K562 (cell line): ENCODE measurements around the gene OLFML2B.

Experiments used
- AFF4 ChIP-seq: sonication (generic); formaldehyde crosslinking; IDR thresholded peaks from 2 replicates; pipeline ENCODE4 v1.8.0; 2023; ENCODE audit warnings: mild to moderate bottlenecking, missing genetic modification reagents
- HDAC6 ChIP-seq: IDR thresholded peaks from 2 replicates; pipeline ENCODE4 v1.6.1; 2012; ENCODE audit warnings: low read depth, mild to moderate bottlenecking, control low read depth, inconsistent platforms, low read length, moderate library complexity
- MTA3 ChIP-seq: fragments of 450-650 bp; formaldehyde crosslinking; IDR thresholded peaks from 2 replicates; pipeline ENCODE4 v1.6.1; 2017; ENCODE audit warnings: mild to moderate bottlenecking, borderline replicate concordance
- TBP ChIP-seq: optimal IDR thresholded peaks from 2 replicates; pipeline ENCODE3; 2011; ENCODE audit warnings: low read depth, low read length, improper control_type of control experiment
- TCF7 ChIP-seq: sonication (generic); IDR thresholded peaks from 2 replicates; pipeline ENCODE4 v1.6.1; 2016; ENCODE audit warnings: antibody characterized with exemption, borderline replicate concordance
- YY1 ChIP-seq, 3 experiments: IDR thresholded peaks; 2 replicates each; pipeline ENCODE4 v1.6.1; 2011; ENCODE audit warnings: low read length in 2 of 3, mild to moderate bottlenecking in 2 of 3, moderate library complexity in 2 of 3, borderline replicate concordance in 1 of 3, control low read depth in 1 of 3, low read depth in 1 of 3; ENCODE audit not compliant: insufficient read depth in 3 of 3, insufficient replicate concordance in 2 of 3, control insufficient read depth in 1 of 3, insufficient read length in 1 of 3; ENCODE audit errors: extremely low read depth in 1 of 3
- TF ChIP-seq, protein P1 (sequence below), 3 experiments: IDR thresholded peaks in 2 of 3; conservative IDR thresholded peaks in 1 of 3; 2 replicates each; pipeline ENCODE4 v1.5.1; 2011 to 2012; ENCODE audit warnings: low read length in 3 of 3, mild to moderate bottlenecking in 3 of 3, control low read depth in 2 of 3, improper control_type of control experiment in 1 of 3, inconsistent platforms in 1 of 3, low read depth in 1 of 3, mixed read lengths in 1 of 3, moderate library complexity in 1 of 3; ENCODE audit not compliant: insufficient read depth in 2 of 3
- TF ChIP-seq, protein P2 (sequence below), 2 experiments: fragments of 250-450 bp in 1 of 2; fragments of 450-650 bp in 1 of 2; sonication (Bioruptor Pico) in 1 of 2; IDR thresholded peaks; 2 replicates each; pipeline versions ENCODE4 v1.6.1 to v1.8.0; 2016 to 2021; ENCODE audit warnings: mild to moderate bottlenecking in 2 of 2, moderate library complexity in 2 of 2, missing compliant biosample characterization in 1 of 2, missing genetic modification characterization in 1 of 2

DNA sequence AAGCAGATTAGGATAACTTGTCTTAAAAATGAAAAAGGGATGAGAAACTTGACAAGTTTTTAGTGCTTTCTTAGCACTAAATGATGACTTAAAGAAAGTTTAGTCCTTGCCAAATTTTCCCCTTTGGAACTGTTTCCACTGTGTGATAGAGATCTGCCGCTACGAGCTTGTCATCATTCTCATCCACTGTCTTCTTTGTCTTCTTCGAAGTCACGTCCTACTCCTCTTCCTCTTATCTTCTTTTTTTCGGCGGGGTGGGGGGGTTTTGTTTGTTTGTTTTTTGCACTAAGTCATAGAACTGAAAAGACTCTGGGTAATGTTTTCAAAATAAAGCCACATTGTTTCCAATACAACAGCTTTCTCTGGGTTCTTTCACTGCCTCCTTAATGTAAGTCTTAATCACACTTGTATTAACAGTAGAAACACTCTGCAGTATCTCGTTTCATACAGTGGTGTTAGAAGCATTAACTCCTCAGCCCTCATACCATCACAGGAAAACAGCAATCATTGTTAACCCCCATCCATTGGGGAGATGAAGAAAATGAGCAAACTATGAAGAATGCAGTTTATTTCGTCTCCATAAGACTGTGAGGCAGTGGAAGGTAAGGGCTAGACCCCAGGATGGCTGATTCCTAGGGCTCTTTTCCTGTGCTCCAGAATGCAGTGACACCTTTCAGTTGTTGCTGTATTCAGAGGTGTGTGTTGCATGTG, 81.8 kb downstream of the OLFML2B start:
- TF ChIP-seq, protein P1, sequence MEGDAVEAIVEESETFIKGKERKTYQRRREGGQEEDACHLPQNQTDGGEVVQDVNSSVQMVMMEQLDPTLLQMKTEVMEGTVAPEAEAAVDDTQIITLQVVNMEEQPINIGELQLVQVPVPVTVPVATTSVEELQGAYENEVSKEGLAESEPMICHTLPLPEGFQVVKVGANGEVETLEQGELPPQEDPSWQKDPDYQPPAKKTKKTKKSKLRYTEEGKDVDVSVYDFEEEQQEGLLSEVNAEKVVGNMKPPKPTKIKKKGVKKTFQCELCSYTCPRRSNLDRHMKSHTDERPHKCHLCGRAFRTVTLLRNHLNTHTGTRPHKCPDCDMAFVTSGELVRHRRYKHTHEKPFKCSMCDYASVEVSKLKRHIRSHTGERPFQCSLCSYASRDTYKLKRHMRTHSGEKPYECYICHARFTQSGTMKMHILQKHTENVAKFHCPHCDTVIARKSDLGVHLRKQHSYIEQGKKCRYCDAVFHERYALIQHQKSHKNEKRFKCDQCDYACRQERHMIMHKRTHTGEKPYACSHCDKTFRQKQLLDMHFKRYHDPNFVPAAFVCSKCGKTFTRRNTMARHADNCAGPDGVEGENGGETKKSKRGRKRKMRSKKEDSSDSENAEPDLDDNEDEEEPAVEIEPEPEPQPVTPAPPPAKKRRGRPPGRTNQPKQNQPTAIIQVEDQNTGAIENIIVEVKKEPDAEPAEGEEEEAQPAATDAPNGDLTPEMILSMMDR (IDR thresholded peaks at IDR 0.05 in 2 of 3, conservative IDR thresholded peaks at IDR 0.05 in 1 of 3; ENCODE audit: insufficient read depth in 2 of 3, low read depth in 1 of 3, low read length in 3 of 3): no peak
- TF ChIP-seq TCF7: no peak
- TF ChIP-seq MTA3: no peak
- no peak for TF ChIP-seq YY1 (IDR thresholded peaks at IDR 0.05; ENCODE audit: borderline replicate concordance in 1 of 3, control insufficient read depth in 1 of 3, extremely low read depth in 1 of 3, insufficient read depth in 3 of 3, insufficient read length in 1 of 3, insufficient replicate concordance in 2 of 3, low read depth in 1 of 3, low read length in 2 of 3)
- no peak for TF ChIP-seq AFF4 (CRISPR knock-in tag)
- TF ChIP-seq HDAC6: no peak
- TF ChIP-seq, protein P2, sequence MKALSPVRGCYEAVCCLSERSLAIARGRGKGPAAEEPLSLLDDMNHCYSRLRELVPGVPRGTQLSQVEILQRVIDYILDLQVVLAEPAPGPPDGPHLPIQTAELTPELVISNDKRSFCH (CRISPR knock-in tag; IDR thresholded peaks at IDR 0.05): no peak
- TF ChIP-seq, protein P2 (tag; IDR thresholded peaks at IDR 0.05): no peak
- TF ChIP-seq TBP: no peak
